ENCODE data around the gene POFUT2.

Gene POFUT2

DNA sequence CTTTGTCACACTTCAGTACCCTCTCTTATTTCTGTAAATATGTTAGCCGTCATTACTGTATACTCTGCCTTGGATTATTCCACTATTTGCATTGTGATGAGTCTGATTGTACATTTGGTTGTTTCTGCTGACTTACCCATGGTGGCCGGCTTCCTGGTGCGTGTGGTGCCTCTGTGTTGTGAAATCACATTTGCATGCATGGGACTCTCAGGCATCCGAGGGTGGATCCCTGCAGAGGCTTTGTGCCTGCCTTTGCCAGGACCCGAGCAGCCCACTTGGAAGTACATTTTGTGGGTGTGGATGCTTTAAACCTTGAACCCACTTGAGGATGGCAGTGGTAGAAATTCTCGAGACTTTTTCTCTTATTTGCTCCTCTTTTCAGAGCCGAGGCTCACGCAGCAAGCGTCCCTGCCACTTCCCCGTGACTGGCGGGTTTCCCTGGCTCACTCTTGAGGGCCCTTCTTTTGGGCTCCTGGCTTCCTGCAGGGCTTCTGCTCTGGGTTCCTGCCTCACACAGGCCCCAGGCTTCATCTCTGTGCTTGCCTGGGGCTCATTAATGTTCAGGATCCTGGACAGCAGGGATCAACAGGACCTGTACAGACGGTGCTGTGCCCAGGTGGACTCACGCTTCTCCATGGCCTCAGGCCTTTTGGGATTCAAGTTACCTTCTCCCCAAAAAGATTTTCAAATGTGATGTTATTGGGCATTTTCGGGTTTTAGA lies 36.6 kb downstream of the POFUT2 start:
- DNase-seq (ENCODE audit: low read depth in 1 of 2, low spot score in 1 of 2) = no peak

DNA sequence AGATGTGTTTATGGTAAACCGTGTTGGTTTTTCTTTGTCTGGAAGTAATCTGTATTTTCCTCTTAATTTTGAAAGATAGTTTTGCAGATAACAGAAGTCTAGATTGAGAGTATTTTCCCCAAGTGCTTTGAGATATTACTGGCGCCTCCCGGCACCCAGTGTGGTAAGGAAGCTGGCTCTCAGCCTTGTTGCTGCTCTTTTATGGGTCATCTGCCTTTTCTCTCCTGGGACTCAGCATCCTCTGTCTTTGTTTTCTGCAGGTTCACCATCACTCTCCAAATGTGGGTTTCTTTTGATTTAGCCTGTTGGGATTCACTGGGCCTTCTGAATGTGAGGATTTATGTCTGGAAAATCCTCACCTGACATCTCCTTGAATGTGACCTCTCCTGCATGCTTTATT lies 37.4 kb downstream of the POFUT2 start:
- DNase-seq (ENCODE audit: low read depth in 1 of 2, low spot score in 1 of 2) = no peak

DNA sequence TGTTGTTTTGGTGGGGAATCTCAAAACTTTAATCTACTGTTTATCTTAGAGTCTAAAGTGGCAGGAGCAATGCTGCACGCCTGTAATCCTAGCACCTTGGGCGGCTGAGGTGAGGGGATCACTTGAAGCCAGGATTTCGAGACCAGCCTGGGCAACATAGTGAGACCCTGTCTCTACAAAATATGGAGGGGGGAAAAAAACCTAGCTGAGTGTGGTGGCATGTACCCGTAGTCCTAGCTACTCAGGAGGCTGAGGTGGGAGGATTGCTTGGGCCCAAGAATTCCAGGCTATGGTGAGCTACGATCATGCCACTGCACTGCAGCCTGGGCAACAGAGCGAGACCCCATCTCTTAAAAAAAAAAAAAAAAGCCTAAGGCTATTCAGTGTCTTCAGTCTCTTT lies 38.1 kb downstream of the POFUT2 start:
- DNase-seq (ENCODE audit: low read depth in 1 of 2, low spot score in 1 of 2) = no peak

DNA sequence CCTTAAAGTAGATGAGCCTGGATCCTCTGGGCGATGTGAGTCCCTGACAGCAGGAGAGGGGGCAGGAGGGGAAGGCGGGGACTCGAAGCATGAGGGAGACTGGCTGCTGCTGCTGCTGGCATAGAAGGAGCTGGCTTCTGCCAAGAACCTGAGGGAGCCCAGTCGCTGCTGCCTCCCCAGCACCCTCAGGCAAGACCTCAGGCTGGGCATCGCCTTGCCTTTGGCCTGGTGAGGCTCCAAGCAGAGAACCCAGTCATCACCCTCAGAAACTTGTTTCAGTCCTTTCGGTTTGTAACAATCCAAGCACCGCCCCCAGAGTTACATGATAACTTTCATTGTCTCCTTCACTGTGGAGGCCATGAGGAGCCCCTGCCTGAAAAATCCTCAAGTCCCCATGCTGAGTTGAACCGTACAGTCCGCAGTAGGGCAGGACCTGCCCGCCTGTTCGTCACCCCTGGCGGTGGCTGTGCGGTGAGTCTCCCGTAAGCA lies 38.8 kb downstream of the POFUT2 start:
- DNase-seq (ENCODE audit: low read depth in 1 of 2, low spot score in 1 of 2) = no peak

DNA sequence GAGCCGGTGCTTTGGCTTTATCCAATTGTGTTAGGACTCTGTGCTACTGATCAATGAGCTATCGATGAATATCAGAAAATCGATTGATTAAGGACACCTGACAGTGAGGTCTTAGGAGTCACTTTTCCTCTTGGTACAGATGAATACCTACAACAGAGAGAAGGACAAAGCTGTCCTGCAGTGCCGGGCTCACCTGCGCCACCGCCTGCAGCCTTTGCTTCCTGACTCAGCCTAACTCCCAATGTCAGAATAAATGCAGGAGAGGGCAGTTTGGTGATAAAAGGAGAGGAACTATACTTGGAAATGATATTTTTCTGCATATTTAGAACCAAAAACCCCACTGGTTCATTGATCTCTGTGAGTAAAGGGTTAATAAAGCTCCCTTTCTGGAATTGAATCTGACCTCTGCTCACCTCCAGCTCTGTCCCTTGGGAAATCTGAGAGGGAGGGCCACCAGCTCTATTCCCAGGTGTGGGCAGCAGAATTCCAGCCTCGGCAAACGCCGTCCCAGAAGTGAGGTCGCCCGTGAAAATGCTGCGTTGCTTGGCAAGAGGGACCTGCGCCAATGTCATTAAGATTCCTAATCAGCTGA lies 39.3 kb downstream of the POFUT2 start:
- no peak for DNase-seq (ENCODE audit: low read depth in 1 of 2, low spot score in 1 of 2)

DNA sequence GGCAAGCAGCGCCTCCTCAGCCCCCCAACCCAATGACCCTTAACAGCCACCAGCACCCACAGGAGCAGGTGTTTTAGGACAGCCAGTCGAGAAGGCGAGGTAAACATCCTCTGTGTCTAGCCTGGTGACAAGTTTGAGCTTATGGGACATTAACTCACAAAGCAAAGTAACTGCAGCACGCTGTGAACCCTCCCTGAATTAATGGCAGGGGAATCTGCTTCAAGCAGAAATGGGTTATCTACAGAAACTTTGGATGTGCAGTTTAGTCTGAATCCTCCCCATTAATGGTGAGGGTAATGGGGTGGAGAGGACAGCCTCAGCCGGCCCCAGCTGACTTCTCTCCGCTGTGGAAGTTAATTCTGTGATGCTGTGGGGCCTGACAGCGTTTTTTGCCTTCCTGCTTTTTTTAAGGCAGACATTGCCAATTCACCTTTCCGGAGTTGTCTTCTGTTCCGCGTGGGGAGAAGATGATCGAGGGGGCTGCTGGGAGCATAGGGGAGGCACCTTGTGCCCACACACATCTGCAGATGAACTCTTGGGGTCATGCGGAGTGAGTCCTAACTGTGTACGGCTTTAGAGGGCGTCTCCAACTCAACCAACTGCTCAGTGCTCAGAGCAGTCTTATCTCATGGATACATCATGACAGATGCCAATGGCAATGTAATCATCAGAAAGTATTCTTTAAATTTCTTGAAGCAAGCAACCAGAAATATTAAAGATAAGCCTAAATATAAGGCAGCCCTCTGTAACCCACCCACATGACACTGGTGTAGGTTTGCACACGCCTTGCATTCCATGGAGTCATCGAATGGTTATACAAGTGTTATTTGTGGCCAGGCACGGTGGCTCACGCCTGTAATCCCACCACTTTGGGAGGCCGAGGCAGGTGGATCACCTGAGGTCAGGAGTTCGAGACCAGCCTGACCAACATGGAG lies 41.0 kb downstream of the POFUT2 start:
- DNase-seq (ENCODE audit: low read depth in 1 of 2, low spot score in 1 of 2) = no peak

DNA sequence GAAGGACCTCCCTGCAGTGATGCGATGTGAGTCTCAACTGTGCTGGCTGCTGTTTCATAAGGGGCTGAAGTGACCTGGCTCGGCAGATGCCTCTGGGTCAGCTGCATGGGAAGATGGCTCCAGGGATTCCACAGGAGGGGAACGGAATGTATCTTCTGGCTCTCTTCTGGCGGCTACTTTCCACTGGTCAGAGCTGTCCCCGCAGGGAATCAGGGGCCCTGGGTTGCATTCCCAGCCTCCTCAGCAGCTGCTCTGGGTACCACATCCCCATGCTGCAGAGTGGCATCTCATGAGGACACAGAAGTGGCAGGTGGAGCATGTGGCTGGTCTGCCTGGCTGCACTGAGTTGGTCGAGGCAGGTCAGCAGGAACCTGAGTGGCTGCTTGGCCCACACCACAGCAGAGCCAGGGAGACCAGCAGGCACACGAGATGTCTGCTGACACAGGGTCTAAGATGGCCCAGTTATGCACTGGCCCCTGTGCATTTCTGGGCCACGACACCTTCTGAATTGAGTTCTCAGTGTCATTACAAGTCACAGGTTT lies 42.8 kb downstream of the POFUT2 start:
- no peak for DNase-seq (ENCODE audit: low read depth in 1 of 2, low spot score in 1 of 2)

DNA sequence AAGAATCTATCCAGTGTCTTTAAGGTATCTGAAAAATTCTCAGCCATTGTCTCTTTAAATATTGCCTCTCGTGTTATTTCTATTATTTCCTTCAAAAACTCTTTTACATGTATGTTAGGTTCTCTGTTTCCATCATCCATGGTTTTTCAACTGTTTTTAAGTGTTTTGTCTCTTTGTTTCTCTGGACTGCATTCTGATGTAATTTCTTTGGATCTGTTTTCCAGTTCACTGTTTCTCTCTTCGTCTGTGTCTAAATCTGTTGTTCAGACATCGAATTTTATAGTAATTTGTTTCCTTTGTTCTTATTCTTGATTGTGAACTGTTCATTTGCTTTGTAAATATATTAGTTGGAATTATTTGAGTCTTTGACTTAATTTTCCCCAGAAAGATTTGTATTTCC lies 44.1 kb downstream of the POFUT2 start:
- DNase-seq (ENCODE audit: low read depth in 1 of 2, low spot score in 1 of 2) = no peak

DNA sequence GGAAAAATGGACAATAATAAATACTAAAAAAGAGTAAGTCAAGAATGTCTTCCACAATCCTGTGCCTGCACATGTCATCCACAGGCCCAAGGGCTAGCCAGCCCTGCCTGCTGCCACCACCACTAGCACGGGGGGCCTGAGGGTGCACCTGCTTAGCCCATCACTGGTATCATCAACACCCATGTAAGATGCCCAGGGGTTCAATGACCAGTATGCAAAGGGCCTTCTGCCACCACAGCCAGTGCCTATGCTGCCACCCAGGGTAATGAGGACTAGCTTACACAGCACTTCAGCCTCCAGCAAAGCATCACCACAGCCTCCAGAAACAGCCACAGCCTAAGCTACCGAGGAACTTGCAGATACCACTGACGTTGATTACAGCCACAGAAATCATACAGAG lies 46.3 kb downstream of the POFUT2 start:
- DNase-seq (ENCODE audit: low read depth in 1 of 2, low spot score in 1 of 2) = no peak

DNA sequence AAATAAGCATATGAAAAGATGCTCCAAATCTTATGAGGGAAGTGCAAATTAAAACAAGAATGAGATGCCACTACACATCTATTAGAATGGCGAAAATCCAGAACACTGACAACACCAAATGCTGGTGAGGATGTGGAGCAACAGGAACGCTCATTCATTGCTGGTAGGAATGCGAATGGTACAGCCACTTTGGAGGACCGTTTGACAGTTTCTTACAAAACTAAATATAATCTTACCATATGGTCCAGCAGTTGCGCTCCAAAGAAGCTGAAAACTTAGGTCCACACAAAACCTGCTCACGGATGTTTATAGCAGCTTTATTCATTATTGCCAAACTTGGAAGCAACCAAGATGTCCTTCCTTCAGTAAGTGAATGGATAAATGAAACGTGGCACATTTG lies 50.3 kb downstream of the POFUT2 start:
- DNase-seq (ENCODE audit: low read depth in 1 of 2, low spot score in 1 of 2) = no peak

DNA sequence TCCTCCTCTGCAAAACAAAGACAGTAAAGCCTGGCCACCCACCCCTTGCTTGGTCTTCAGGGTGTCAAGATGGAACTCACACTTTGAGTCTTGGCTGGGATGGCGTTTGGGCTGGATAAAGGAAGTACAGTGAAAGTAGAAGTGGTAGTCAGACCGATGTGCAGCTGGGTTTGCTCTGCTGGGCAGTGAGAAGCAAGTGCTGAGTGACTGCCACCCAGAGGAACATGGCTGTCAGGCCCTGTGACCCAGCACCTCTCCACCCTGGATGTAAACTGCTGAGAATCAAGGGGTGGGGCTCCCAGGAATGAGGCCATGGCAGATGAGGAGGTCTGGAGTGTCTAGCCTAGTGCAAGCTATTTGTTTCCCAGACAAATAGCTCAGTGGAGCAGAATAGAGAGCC lies 51.2 kb downstream of the POFUT2 start:
- no peak for DNase-seq (ENCODE audit: low read depth in 1 of 2, low spot score in 1 of 2)

DNA sequence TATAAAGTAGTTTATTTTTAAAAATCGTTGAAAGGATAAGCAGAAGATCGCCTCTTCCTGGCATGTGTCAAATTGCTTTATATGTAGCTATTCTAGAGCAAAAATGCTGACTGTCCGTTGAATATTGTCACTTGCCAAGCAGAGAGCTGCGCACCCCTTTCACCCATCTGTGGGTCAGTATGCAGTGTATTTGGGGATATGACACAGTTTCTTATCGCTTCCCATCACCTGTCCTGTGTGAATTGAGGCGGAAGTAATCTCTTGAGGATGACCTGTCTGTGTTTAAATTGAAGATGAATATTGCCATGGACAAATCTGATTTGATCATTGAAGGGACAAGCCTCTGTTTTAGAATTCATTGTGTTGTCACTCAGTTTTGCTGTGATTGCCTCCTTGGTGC lies 52.2 kb downstream of the POFUT2 start:
- no peak for DNase-seq (ENCODE audit: low read depth in 1 of 2, low spot score in 1 of 2)

DNA sequence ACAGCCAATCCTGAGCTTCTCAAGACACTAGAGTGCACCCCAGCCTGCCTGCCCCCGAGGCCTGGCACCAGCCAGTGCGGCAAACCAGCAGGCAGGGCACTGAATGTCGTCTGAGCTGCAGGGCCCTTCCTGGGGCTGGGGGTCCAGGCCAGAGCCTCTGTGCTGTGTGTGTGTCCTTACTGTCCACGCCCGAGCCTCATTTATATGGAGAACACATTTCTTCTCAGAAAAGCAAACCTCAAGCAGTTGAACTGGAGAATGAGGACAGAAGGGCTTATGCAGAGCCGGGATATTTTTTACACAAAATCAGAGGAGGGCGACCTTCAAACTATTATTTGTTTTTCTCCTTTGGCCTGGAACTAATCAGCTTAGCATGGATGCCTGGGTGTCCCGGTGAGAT lies 52.7 kb downstream of the POFUT2 start:
- DNase-seq (ENCODE audit: low read depth in 1 of 2, low spot score in 1 of 2) = no peak

DNA sequence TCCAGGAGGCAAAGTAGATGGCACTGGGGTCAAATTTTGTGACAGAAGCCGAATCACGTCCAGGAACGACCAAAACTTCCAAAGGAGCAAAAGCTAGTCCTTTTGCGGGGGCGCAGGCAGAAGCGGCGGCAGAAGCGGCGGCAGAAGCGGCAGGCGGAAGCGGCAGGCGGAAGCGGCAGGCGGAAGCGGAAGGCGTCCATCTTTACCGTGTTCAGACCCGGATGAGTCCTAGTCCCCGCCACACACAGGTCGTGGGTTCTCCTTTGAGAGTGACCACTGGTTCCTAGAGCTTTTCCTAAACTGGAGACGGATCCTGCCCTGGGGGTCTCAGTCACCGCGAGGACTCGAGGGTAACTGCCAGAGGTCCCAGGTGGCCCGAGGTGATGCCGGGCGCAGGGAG lies 53.6 kb downstream of the POFUT2 start:
- DNase-seq (ENCODE audit: low read depth in 1 of 2, low spot score in 1 of 2) = no peak

DNA sequence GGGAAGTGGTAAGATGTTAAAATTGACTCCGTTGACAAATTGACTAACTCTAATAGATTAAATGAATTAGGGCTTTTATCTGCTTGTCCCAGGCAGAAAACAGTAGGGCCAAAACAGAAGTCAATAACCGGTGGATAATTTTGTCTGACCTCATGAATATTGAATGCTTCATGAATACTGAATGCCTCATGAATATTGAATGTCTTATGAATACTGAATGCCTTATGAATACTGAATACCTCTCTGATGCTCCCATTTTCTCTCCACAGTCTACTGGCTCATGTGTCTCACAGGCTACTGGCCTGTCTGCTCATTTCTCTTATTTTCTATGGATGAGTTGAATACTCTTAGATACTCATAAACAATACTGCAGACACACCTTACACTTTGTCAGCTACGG lies 56.0 kb downstream of the POFUT2 start:
- DNase-seq (ENCODE audit: low read depth in 1 of 2, low spot score in 1 of 2) = no peak

DNA sequence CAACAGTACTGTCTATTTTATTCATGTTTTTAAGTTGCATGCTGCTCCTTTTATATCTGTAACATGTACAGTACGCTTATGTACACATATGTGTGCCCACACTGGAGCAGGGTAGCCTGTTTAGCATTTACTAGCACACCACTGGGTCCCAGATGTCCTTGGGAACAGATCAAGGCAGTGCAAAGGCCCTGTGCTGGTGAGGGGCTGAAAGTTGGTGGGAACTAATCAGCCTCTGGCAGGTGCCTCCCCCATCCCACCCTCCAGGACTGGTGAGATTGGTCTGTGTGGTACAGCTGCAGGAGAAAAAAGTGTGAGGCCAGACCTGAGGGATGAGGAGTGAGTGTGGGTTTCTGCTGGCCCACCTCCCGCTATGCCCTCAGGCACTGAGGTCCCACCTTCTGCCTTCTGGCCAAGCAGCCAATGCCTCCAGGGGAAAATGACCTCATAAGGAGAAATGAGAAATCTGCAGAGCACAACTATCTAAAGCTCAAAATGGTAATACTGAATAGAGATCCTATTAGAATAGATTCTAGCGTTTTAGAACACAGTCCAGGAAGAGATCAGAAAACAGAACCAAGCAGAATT lies 58.9 kb downstream of the POFUT2 start:
- DNase-seq (ENCODE audit: low read depth in 1 of 2, low spot score in 1 of 2) = no peak

DNA sequence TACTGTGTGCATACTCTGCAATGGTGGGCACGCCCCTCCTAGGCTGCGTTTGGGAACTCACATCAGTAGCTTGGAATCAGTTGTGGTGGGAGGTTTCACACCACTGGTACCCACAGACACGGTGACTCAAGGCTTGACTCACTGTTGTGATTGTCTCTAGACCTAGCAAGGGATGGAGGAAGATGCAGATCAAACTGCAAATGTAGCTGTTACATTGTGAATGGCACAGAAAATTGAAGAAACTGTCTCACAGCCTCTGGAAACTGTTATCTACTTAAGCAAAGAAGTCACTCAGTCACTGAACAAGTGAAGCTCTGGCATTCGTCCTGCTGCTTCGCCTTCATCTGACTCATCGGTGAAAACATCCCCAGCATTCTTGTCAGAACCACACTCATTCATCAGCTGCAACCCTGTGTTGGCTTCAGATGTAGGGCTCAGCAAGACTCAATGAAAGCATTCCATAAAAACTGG lies 59.5 kb downstream of the POFUT2 start:
- peak; percentile 31 for DNase-seq (ENCODE audit: low read depth in 1 of 2, low spot score in 1 of 2)

DNA sequence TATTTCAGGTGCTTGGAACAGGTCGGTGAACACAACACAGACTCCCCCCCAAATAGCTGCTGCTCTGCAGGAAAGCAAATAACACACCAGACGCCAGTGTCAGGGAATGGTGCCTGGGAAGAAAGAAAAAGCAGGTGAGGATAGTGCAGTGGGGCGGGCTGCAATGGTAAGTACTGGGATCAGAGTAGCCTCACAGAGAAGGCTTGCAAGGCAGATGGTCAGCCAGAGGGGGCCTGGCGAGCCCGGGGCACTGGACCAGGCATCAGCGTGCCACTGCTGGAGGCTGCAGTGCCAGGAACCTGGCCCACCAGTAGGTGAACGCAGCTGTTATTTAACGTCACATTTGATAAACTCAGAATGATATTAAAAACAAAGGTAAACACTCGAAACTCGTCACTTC lies 60.0 kb downstream of the POFUT2 start:
- DNase-seq (ENCODE audit: low read depth in 1 of 2, low spot score in 1 of 2) = no peak

DNA sequence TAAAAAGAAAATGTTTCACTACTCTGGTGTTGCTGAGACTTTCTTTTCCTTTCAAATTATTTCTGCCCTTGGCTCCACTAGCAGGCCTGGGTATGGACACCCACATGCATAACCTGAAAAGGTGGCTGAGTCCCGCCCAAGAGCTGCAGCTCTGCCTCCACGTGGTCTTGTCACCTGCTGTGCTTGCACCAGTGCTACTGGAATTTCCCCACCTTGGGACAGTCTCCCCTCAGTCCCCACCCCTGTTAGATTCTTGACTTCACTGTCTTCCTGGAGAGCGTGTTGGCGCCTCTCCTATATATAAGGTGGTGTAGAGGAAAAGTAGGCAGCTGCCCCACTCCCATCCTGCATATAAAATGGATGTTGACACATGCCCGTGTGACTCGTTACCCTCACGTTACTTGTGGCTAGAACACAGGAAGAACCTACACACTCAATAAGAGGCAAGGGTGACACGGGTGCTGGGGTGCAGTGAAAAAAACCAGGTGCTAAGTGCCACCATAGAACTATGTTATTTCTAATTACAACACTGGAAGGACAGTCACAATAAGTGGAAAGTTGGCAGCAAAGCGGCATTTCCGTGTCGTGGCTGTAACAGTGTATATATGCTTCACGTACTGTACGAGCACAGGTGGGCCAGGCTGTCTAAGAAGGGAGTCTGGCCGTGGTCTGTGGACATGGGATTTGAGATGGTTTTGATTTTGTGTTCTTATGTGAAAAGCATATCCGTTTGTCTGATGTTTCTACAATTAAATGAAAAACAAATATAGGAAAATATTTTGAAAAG lies 61.0 kb downstream of the POFUT2 start:
- no peak for DNase-seq (ENCODE audit: low read depth in 1 of 2, low spot score in 1 of 2)

DNA sequence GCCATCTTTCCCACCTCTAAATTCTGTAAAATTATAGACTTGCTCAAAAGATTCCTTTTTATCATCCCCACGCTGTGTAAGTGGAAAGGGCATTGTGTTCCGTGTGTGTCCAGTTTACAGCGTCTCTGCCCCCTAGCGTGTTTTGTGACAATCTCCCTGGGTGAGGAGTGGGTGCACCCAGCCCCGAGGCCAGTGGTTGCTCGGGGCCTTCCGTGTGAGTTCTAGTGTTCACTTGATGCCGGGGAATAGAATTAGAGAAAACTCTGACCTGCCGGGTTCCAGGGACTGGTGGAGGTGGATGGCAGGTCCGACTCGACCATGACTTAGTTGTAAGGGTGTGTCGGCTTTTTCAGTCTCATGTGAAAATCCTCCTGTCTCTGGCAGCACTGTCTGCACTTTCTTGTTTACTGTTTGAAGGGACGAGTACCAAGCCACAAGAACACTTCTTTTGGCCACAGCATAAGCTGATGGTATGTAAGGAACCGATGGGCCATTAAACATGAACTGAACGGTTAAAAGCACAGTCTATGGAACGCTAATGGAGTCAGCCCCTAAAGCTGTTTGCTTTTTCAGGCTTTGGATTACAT lies 61.9 kb downstream of the POFUT2 start:
- no peak for DNase-seq (ENCODE audit: low read depth in 1 of 2, low spot score in 1 of 2)
